Measurements from ENCODE around the gene MTUS2. TPM values are rescaled to one million over a fixed set of nuclear protein-coding genes. Genes with fewer than 3 reads are reported as not detected.

Gene MTUS2
- total and polyA plus RNA-seq, 9 of the 15 experiments (the other 6 are each of a cell fraction or from before 2014, with no cell fraction given): 0.01 to 0.28 (median 0.06) TPM; not detected in 1

GRCh38 chr13:29515372-29515771, 695.2 kb downstream of the MTUS2 start:
- ChIA-PET POLR2A (no interaction called here), CTCF (ENCODE audit: low intra/inter-chr PET ratio) (no interaction called here)
- no peak for ATAC-seq
- Histone ChIP-seq H3K36me3 (ENCODE audit: control insufficient read depth, insufficient read depth, low read length) (peaks cover 57% of the 10 kb centered on the region), H3K4me2 (ENCODE audit: insufficient read depth, low read length) (no peak overlapping the region), H3K9me1 (ENCODE audit: control insufficient read depth, insufficient read depth, low read length) (no peaks in the 10 kb centered on the region), H4K20me1 (replicated peaks; ENCODE audit: control insufficient read depth, insufficient read depth, low read length) (no peaks in the 10 kb centered on the region; the same call in 1 of the 2 replicates), H3K27me3 (ENCODE audit: control insufficient read depth in 2 of 2, insufficient read depth in 2 of 2, low read length in 2 of 2) (no peaks in the 10 kb centered on the region), H2AFZ (ENCODE audit: low read depth, low read length) (no peak overlapping the region), H3K9ac (ENCODE audit: insufficient read depth in 1 of 2, low read depth in 2 of 2, low read length in 2 of 2) (no peak overlapping the region), H3K9me3 (replicated peaks; ENCODE audit: control insufficient read depth, insufficient read depth, low read depth, low read length) (no peaks in the 10 kb centered on the region), H3K4me3 (no peak overlapping the region), H3K4me1 (replicated peaks in 1 of 2; ENCODE audit: control insufficient read depth in 2 of 2, insufficient read depth in 2 of 2, low read length in 2 of 2) (peaks cover 0 to 6% of the 10 kb centered on the region in 2 experiments; a peak in 1 of 5 replicates), H3K79me2 (ENCODE audit: control insufficient read depth, insufficient read depth, low read length) (no peaks in the 10 kb centered on the region), H3K27ac (ENCODE audit: extremely low read depth, low read depth, low read length) (no peak overlapping the region)
- in situ Hi-C loops (cut with MboI) (loop anchor here (5.0 kb wide), 1 partner anchor 192 kb away; no protein-coding TSS in a partner anchor), intact Hi-C loops (cut with micrococcal nuclease) (no loop called here)
- BruUV-seq (replicated peaks): no TSS peak
- no peak for FAIRE-seq
- 85% methylated on average over 2 of the region's 7 CpGs for WGBS (ENCODE audit: insufficient coverage, low coverage, missing lambda C conversion rate)
- DNase-seq (ENCODE audit: extremely low read depth in 1 of 4, low spot score in 3 of 4): no peak
- TF ChIP-seq ZNF165 (CRISPR knock-in tag; IDR thresholded peaks at IDR 0.05; ENCODE audit: borderline replicate concordance): no peak
- no peak for TF ChIP-seq RBM34 (IDR thresholded peaks at IDR 0.05; ENCODE audit: borderline replicate concordance, insufficient read depth, low read length)
- no peak for TF ChIP-seq TAF9B (IDR thresholded peaks at IDR 0.05; ENCODE audit: partially characterized antibody)
- TF ChIP-seq MAZ (CRISPR knock-in tag; conservative IDR thresholded peaks at IDR 0.05 in 1 of 2, IDR thresholded peaks at IDR 0.05 in 1 of 2): no peak
- no peak for TF ChIP-seq EGR1 (conservative IDR thresholded peaks at IDR 0.05)
- TF ChIP-seq BRD9 (IDR thresholded peaks at IDR 0.05; ENCODE audit: low read depth, partially characterized antibody): no peak
- no peak for TF ChIP-seq NFRKB (IDR thresholded peaks at IDR 0.05; ENCODE audit: low read depth)
- no peak for TF ChIP-seq ZNF511 (CRISPR knock-in tag; IDR thresholded peaks at IDR 0.05)
- no peak for TF ChIP-seq ZNF253 (CRISPR knock-in tag; conservative IDR thresholded peaks at IDR 0.05)
- no peak for TF ChIP-seq MYNN (IDR thresholded peaks at IDR 0.05)
- no peak for TF ChIP-seq MYNN (CRISPR knock-in tag; IDR thresholded peaks at IDR 0.05)
- no peak for TF ChIP-seq SRSF7 (optimal IDR thresholded peaks at IDR 0.05; ENCODE audit: low read depth, low read length)

All from K562 (cell line).